HG02870 (cell line): ENCODE measurements around the gene PYURF.
"Not testable (repeated sequence)": the region's sequence is repeated elsewhere in the genome, so short reads cannot be mapped to it uniquely, and the experiment has no call there.

Experiments
- ATAC-seq: cut with Tn5 transposase; IDR thresholded peaks from one replicate; pipeline ENCODE4 v1.9.1; 2021; ENCODE audit warnings: mild to moderate bottlenecking, moderate library complexity; ENCODE audit not compliant: unreplicated experiment

PYURF gene, protein sequence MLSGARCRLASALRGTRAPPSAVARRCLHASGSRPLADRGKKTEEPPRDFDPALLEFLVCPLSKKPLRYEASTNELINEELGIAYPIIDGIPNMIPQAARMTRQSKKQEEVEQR

DNA sequence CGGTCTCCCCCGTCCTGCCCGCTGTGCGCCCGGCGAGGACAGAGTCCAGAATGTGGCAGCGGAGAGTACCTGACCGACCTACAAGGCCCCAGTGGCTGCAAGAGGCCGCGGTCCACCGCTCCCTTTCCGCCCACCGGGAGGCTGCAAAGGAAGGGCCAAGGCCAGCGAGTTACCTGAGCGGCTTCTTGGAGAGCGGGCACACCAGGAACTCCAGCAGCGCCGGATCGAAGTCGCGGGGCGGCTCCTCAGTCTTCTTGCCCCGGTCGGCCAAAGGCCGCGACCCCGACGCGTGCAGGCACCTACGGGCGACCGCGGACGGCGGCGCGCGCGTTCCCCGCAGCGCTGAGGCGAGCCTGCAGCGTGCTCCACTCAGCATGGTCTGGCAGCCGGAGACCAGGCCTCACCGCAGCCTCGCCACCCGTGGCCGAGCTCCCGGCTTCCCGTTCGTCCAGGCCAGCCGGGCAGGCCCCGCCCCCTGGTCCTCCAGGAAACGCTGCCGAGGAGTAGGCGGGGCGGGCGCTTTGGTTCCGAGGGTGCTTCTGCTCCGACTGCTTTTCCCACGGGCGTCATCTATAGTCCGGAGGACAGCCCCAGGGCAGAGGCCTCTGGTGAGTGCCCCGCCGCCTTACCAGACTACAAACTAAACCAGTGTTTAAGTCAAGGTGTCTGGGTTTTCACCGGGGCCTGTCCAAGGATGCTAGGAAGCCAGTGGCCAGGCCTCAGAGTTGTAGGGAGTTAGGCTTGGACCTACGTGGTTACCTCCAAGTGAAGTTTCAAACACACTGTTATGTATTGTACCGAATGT lies at the start of gene PYURF:
Gene PYURF, minus strand, starts transcription at position 452 of the 805 bp plus-strand sequence. Its CDS starts 76 bp downstream, at position 376.
- ATAC-seq, result peak; percentile 76

- ATAC-seq, result no peak
Observed at GRCh38 chr4:88570001-88570400, 46.4 kb upstream of the PYURF start.

- no peak for ATAC-seq
Observed at GRCh38 chr4:88567591-88567990, 44.0 kb upstream of the PYURF start.

GRCh38 chr4:88549815-88550214 lies 26.2 kb upstream of the PYURF start:
- ATAC-seq, result no peak

DNA sequence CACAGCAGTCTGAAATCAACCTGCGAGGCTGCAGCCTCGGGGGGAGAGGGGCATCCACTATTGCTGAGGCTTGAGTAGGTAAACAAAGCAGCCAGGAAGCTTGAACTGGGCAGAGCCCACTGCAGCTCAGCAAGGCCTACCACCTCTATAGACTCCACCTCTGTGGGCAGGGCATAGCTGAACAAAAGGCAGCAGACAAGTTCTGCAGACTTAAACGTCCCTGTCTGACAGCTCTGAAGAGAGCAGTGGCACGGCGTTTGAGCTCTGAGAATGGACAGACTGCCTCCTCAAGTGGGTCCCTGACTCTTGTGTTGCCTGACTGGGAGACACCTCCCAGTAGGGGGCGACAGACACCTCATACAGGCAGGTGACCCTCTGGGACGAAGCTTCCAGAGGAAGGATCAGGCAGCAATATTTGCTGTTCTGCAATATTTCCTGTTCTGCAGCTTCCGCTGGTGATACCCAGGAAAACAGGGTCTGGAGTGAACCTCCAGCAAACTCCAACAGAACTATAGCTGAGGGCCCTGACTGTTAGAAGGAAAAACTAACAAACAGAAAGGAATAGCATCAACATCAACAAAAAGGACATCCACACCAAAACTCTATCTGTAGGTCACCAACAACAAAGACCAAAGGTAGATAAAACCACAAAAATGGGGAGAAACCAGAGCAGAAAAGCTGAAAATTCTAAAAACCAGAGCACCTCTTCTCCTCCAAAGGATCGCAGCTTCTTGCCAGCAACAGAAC lies 15.9 kb upstream of the PYURF start:
- ATAC-seq, result not testable (repeated sequence)

- ATAC-seq, result no peak
Observed at GRCh38 chr4:88537709-88538108, 14.1 kb upstream of the PYURF start.

DNA sequence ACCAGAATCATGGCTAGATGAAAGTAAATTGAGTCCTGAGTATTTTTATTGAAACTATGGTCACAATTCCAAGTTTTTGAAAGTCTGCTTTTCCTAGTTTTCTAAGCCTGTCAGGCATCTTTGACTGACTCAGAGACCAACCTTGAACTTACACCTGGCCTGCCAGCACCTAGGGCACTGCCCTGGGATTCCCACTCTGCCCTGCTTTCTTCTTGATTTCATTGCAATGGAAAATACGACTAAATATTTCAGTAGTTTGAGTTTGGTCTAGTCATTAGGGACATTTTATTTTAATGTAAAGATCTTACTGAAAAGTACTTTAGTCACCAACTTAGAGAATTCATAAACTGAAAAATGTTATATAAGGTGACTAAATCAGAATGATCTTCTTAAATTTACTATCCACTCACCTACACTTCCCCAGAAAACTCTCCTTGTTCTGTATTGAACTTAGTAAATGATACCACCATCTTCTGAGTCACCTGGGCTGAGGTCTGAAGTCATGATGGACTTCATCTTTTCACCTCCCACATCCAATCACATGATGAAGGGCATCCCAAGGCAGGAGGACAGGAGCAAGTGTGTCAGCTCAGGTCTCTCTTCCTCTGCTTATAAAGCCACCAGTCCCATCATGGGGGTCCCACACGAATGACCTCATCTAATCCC lies 11.6 kb upstream of the PYURF start:
- no peak for ATAC-seq

- no peak for ATAC-seq
Observed at GRCh38 chr4:88533937-88534750, 10.6 kb upstream of the PYURF start.

GRCh38 chr4:88533088-88533790 lies 9.7 kb upstream of the PYURF start:
- no peak for ATAC-seq

DNA sequence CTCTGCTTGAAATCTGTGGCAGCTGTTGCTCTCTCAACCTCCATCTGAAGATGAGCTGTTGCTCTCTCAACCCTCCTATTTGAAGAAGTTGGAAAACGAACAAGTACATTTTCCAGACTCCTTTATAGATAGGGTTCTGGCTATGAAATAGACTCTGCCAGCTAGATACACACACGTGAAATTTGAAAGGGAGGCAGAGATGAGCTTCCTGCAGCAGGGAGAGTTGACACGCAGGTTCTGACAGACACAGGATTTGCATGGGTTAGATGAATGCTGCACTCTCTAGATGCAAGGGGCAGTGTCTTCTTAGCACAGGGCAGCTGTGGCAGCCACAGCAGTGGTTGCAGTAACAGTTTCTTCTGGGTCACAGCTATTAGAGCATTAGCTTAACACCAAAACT lies 8.0 kb upstream of the PYURF start:
- no peak for ATAC-seq

- ATAC-seq, result no peak
Observed at GRCh38 chr4:88528861-88529260, 5.3 kb upstream of the PYURF start.

DNA sequence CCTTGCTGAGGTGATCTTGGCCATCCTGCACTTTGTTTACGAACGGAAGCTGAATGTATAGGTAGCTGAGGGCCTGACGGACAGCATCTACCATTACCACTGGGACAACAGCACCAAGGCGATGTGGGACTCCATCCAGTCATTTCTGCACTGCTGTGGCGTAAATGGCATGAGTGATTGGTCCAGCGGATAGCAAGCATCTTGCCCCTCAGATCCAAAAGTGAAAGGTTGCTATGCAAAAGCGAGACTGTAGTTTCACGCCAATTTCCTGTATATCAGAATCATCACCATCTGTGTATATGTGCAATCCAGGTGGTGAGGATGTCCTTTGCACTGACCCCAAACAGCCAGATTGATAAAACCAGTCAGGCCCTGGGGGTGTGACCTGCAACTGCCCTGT lies 4.2 kb upstream of the PYURF start:
- ATAC-seq, result peak; percentile 38

DNA sequence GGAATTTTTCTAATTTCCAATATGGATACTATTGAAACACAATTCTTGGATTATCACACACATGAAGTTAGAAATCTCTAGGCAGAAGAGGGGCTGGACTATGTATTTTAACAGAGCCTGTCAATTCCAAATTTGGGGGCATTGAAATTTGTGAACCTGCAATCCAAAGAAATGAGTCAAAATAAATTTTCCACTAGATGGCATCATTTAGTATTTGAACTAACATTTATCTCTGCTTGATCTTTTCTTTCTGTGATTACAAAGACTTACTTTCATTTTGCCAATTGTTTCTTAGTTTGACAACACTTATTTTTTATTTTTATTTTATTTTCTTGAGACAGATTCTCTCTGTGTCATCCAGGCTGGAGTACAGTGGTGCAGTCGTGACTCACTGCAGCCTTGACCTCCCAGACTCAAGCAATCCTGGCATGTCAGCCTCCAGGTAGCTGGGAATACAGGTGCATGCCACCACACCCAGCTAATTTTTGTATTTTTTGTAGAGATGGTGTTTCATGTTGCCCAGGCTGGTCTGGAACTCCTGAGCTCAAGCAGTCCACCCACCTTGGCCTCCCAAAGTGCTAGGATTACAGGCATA lies 2.7 kb upstream of the PYURF start:
- no peak for ATAC-seq

- no peak for ATAC-seq
Observed at GRCh38 chr4:88524171-88524570, 595 bp upstream of the PYURF start.

DNA sequence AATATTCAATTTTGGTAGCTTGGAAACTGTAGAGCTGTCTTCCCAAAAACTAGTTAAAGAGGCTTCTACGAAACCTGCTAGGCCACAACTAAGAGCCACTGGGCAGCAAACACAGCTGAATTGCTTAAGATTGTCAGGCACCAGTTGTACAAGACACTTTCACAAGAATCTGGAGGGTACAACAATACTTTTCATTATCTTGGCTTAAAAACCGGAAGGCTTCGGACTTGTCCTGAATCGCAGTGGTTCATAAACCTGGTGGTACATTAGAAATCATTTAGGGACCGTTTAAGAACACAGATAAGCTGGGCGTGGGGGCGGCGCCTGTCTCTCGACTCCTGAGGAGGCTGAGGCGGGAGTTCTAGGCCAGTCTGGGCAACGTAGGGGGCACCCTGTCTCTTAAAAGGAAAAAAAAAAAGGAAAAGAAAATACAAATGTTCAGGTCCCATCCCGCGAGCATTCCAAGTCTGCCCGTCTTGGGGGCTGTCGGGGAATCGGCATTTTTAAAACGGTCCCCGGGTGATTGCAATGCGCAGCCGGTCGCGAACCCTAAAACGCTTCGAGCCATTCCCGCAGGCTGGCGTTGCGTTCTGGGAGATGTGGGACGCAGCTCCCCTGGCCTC lies 763 bp downstream of the PYURF start:
- ATAC-seq, result no peak

DNA sequence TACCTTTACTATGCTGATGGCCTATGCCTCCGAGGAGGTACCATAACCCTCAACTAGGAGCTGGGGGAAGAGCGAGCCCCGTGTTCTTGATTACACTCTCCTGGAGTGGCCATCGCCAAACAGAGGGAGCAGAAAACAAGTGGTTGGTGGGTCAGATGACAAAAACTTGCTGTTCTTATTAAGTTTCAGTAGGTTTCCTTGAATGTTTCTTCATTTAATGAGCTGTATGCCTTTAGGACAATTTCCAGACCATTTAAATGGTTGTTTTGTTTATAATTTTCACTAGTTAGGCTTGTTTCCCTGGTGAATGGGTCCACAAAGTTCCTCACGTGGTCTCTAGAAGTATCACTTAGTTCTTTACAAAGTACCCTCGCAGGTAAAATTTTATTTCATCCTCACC lies 4.7 kb downstream of the PYURF start:
- no peak for ATAC-seq

DNA sequence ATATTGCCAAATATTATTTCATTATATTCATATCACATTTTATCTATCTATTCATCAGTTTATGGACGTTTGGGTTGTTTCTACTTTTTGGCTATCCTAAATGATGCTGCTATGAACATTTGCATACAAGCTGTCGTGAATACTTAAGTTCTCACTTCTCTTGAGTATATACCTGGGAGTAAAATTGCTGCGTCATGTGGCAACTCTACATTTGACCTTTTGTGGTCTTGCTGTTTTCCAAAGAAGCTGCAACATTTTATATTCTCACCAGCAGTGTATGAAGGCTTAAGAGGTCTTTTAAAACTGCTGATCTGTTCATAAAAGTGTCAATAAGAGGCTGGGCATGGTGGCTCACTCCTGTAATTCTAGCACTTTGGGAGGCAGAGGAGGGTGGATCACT lies 5.8 kb downstream of the PYURF start:
- ATAC-seq, result no peak

DNA sequence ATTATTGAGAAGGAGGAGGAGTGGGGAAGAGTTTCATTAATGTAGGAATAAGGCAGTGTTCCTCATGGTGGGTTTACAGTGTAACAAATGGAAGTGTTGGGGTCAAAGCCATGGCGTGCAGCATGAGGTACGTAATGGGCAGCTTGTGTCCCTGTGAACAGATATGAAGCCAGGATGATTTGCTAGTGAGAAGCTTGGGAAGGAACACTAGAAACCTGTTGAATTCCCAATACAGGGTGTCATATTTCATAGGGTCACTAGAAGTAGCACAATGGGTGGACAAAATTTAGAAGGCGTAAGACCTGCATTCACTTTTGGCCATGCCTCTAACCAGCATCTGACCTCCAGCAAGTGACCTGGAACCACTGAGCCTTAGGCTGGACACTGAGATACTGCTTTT lies 6.8 kb downstream of the PYURF start:
- no peak for ATAC-seq
